GM23338 (cell line): ENCODE measurements around the gene PLXNC1. TPM values are rescaled to one million over a fixed set of nuclear protein-coding genes. Genes with fewer than 3 reads are reported as not detected.

Source experiments
- ATAC-seq: fragments of 200-7000 bp; cut with Tn5 transposase; 3 replicates; pipeline ENCODE4 v1.9.1; 2020
- DNase-seq: peaks from one replicate; pipeline ENCODE4 v3.0.0-alpha.2; 2015; ENCODE audit warnings: low spot score
- H2AFZ ChIP-seq: fragments of 200-600 bp; sonication (generic); 2 replicates; pipeline ENCODE4 v1.8.0; 2016; ENCODE audit warnings: antibody characterized with exemption, mild to moderate bottlenecking, moderate library complexity
- H3F3A ChIP-seq: fragments of 200-600 bp; sonication (generic); replicated peaks from 2 replicates; pipeline ENCODE4 v1.8.0; 2017; ENCODE audit warnings: antibody characterized with exemption, mixed run types, low read depth
- H3K27ac ChIP-seq: fragments of 200-600 bp; sonication (generic); 2 replicates; pipeline ENCODE4 v1.6.1; 2016; ENCODE audit warnings: low read depth
- H3K27me3 ChIP-seq: fragments of 200-600 bp; sonication (generic); 2 replicates; pipeline ENCODE4 v1.8.0; 2016; ENCODE audit warnings: mild to moderate bottlenecking, mixed run types, moderate library complexity; ENCODE audit not compliant: insufficient read depth
- H3K36me3 ChIP-seq: fragments of 200-600 bp; sonication (generic); 2 replicates; pipeline ENCODE4 v1.8.0; 2016; ENCODE audit warnings: mild to moderate bottlenecking; ENCODE audit not compliant: insufficient read depth
- H3K4me1 ChIP-seq: fragments of 200-600 bp; sonication (generic); 2 replicates; pipeline ENCODE4 v1.8.0; 2016; ENCODE audit warnings: mild to moderate bottlenecking, moderate library complexity; ENCODE audit not compliant: insufficient read depth
- H3K4me2 ChIP-seq: fragments of 200-600 bp; sonication (generic); 2 replicates; pipeline ENCODE4 v1.7.1; 2017; ENCODE audit warnings: mixed run types
- H3K4me3 ChIP-seq: fragments of 200-600 bp; sonication (generic); 2 replicates; pipeline ENCODE4 v1.6.1; 2016; ENCODE audit warnings: mixed run types
- H3K79me2 ChIP-seq: fragments of 200-600 bp; sonication (generic); replicated peaks from 2 replicates; pipeline ENCODE4 v1.8.0; 2017; ENCODE audit warnings: mild to moderate bottlenecking; ENCODE audit not compliant: insufficient read depth
- H3K9me2 ChIP-seq: fragments of 200-600 bp; sonication (generic); 2 replicates; pipeline ENCODE4 v1.8.0; 2017; ENCODE audit not compliant: insufficient read depth
- H4K20me1 ChIP-seq: fragments of 200-600 bp; sonication (generic); replicated peaks from 2 replicates; pipeline ENCODE4 v1.8.0; 2017; ENCODE audit warnings: mild to moderate bottlenecking; ENCODE audit not compliant: insufficient read depth
- H3K27ac Mint-ChIP-seq: 2 replicates; pipeline ENCODE4 v1.8.0; 2020; ENCODE audit warnings: inconsistent platforms, mild to moderate bottlenecking, moderate library complexity, mixed read lengths
- H3K27me3 Mint-ChIP-seq: 3 replicates; pipeline ENCODE4 v1.8.0; 2022; ENCODE audit warnings: low read depth, mild to moderate bottlenecking, moderate library complexity, mixed read lengths, inconsistent platforms; ENCODE audit not compliant: insufficient read depth, poor library complexity
- H3K36me3 Mint-ChIP-seq: 3 replicates; pipeline ENCODE4 v1.8.0; 2021; ENCODE audit warnings: low read depth, mild to moderate bottlenecking, inconsistent platforms, moderate library complexity, mixed read lengths
- H3K4me1 Mint-ChIP-seq: 3 replicates; pipeline ENCODE4 v1.8.0; 2020; ENCODE audit warnings: mild to moderate bottlenecking, inconsistent platforms, mixed read lengths
- H3K4me3 Mint-ChIP-seq: 3 replicates; pipeline ENCODE4 v1.8.0; 2021; ENCODE audit warnings: moderate library complexity, mild to moderate bottlenecking, inconsistent platforms, mixed read lengths
- H3K9me3 Mint-ChIP-seq: 3 replicates; pipeline ENCODE4 v1.8.0; 2020; ENCODE audit warnings: moderate library complexity, mild to moderate bottlenecking, inconsistent platforms, mixed read lengths
- CREB1 ChIP-seq: fragments of 250-450 bp; sonication (Bioruptor Pico); IDR thresholded peaks from 2 replicates; pipeline ENCODE4 v1.5.0; 2020; ENCODE audit warnings: low read depth, mild to moderate bottlenecking, moderate library complexity
- EZH2phosphoT487 ChIP-seq: fragments of 200-600 bp; sonication (generic); IDR thresholded peaks from one replicate; pipeline ENCODE4 v1.8.1; 2018; ENCODE audit warnings: antibody characterized with exemption; ENCODE audit not compliant: unreplicated experiment
- NANOG ChIP-seq: IDR thresholded peaks from 2 replicates; pipeline ENCODE4 v1.6.1; 2016; ENCODE audit warnings: antibody characterized with exemption, borderline replicate concordance
- ZNF114 ChIP-seq: fragments of 250-450 bp; sonication (Bioruptor Pico); IDR thresholded peaks from 2 replicates; pipeline ENCODE4 v1.5.0; 2020; ENCODE audit warnings: mild to moderate bottlenecking, moderate library complexity
- polyA plus RNA-seq: library from polyadenylated mRNA; unstranded; fragments of >200 nt; fragmentation: Nextera tagmentation; extraction: Ambion mirVana; gene quantifications from 2 replicates; pipeline ENCODE4 v1.2.1, GENCODE V29; 2016
- total RNA-seq: library from RNA; depleted of rRNA; stranded (reverse); fragments of >200 nt; shearing (Covaris generic); gene quantifications from 2 replicates; pipeline ENCODE4 v1.2.3, GENCODE V29; 2014
- TF ChIP-seq, protein P1 (sequence below), 2 experiments: fragments of 200-600 bp in 1 of 2; sonication (generic) in 1 of 2; conservative IDR thresholded peaks; 2 replicates each; pipeline versions ENCODE4 v1.5.1 to v1.6.1; 2016 to 2017; ENCODE audit warnings: antibody characterized with exemption in 2 of 2, low read depth in 2 of 2, mild to moderate bottlenecking in 2 of 2, moderate library complexity in 1 of 2
- TF ChIP-seq, protein P2 (sequence below): fragments of 250-450 bp; sonication (Bioruptor Pico); IDR thresholded peaks from 2 replicates; pipeline ENCODE4 v1.5.0; 2020; ENCODE audit warnings: mild to moderate bottlenecking, moderate library complexity

The PLXNC1 gene
- total and polyA plus RNA-seq, 2 experiments from 2014 or later = 1.9 to 6.5 TPM

DNA sequence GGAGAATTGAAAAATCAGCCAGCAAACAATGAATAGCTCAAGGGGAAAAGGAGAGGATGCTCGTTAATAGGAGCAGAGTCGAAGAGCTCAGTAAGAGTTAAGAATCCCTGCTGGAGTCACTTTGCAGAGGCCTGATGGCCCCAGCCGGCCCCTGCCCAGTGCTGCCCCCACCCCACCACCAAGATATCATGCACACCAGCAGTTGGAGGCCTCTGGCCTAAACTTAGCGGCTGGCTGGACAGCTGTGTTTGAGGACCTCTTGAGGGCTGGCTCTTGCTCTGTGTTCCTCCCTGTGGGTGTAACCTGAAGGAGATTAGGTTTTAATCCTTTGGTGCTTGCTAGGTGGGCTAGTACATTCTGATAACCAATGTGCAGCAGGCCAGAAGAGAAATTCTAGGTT is 142.0 kb downstream of the PLXNC1 start:
- Histone ChIP-seq H3K4me2 (no peak overlapping the region), H3F3A (no peaks in the 10 kb centered on the region), H3K36me3 (no peaks in the 10 kb centered on the region), H3K9me2 (peaks cover 2% of the 10 kb centered on the region; the same call in 1 of the 2 replicates), H4K20me1 (no peaks in the 10 kb centered on the region), H3K27ac (no peak overlapping the region), H3K79me2 (no peaks in the 10 kb centered on the region), H3K4me3 (no peak overlapping the region), H3K27me3 (no peaks in the 10 kb centered on the region), H3K4me1 (peaks cover 33% of the 10 kb centered on the region), H2AFZ (no peak overlapping the region)
- TF ChIP-seq, protein P1, sequence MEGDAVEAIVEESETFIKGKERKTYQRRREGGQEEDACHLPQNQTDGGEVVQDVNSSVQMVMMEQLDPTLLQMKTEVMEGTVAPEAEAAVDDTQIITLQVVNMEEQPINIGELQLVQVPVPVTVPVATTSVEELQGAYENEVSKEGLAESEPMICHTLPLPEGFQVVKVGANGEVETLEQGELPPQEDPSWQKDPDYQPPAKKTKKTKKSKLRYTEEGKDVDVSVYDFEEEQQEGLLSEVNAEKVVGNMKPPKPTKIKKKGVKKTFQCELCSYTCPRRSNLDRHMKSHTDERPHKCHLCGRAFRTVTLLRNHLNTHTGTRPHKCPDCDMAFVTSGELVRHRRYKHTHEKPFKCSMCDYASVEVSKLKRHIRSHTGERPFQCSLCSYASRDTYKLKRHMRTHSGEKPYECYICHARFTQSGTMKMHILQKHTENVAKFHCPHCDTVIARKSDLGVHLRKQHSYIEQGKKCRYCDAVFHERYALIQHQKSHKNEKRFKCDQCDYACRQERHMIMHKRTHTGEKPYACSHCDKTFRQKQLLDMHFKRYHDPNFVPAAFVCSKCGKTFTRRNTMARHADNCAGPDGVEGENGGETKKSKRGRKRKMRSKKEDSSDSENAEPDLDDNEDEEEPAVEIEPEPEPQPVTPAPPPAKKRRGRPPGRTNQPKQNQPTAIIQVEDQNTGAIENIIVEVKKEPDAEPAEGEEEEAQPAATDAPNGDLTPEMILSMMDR (conservative IDR thresholded peaks at IDR 0.05; ENCODE audit: low read depth in 2 of 2) = peak in 1 of 2 experiments; percentile 23; a peak in 1 of 4 replicates
- no peak for TF ChIP-seq CREB1 (CRISPR knock-in tag)
- TF ChIP-seq NANOG = no peak
- ATAC-seq = peak; percentile 34
- no peak overlapping the region for H3K27ac Mint-ChIP-seq
- H3K36me3 Mint-ChIP-seq = no peaks in the 10 kb centered on the region
- no peak overlapping the region for H3K4me3 Mint-ChIP-seq
- H3K27me3 Mint-ChIP-seq = peaks cover 8% of the 10 kb centered on the region
- H3K4me1 Mint-ChIP-seq = peaks cover 44% of the 10 kb centered on the region
- no peak for DNase-seq
- H3K9me3 Mint-ChIP-seq = no peaks in the 10 kb centered on the region

DNA sequence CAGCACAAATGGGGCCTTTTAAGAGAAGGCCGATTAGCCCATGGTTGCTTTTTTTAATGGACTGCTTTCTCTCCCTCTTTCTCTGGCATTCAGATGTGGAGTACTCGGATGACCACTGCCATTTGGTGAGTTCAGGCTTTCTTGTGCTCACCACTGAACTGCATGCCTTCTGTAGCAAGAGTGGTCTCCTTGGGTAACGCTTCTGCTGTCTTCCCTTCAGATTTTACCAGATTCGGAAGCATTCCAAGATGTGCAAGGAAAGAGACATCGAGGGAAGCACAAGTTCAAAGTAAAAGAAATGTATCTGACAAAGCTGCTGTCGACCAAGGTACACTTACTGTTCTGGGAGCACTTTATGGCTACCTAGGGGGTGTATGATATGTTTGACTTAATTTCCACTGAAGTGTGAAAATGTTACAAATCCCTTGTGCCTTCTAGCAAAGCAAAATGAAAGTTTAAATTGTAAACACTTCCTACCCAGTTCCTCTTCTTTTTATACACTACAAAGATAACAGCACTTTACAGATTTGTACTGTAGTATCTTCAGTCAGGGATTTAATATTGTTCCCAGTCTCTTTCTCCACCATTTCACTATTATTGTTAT is 148.8 kb downstream of the PLXNC1 start:
- Histone ChIP-seq H4K20me1 (no peaks in the 10 kb centered on the region), H3K4me3 (no peak overlapping the region), H3K27me3 (no peaks in the 10 kb centered on the region), H3F3A (no peaks in the 10 kb centered on the region), H3K79me2 (no peaks in the 10 kb centered on the region), H3K4me1 (no peaks in the 10 kb centered on the region), H3K9me2 (peaks cover 6% of the 10 kb centered on the region; the same call in 1 of the 2 replicates), H3K36me3 (peaks cover 5% of the 10 kb centered on the region; the same call in 1 of the 2 replicates), H3K27ac (no peak overlapping the region), H3K4me2 (no peak overlapping the region), H2AFZ (no peak overlapping the region)
- Mint-ChIP-seq H3K27ac (no peak overlapping the region), H3K36me3 (peaks cover 21% of the 10 kb centered on the region), H3K4me1 (peaks cover 6% of the 10 kb centered on the region), H3K27me3 (no peaks in the 10 kb centered on the region), H3K9me3 (no peaks in the 10 kb centered on the region), H3K4me3 (no peak overlapping the region)
- no peak for DNase-seq
- no peak for ATAC-seq
- no peak for TF ChIP-seq EZH2phosphoT487
- no peak for TF ChIP-seq NANOG

DNA sequence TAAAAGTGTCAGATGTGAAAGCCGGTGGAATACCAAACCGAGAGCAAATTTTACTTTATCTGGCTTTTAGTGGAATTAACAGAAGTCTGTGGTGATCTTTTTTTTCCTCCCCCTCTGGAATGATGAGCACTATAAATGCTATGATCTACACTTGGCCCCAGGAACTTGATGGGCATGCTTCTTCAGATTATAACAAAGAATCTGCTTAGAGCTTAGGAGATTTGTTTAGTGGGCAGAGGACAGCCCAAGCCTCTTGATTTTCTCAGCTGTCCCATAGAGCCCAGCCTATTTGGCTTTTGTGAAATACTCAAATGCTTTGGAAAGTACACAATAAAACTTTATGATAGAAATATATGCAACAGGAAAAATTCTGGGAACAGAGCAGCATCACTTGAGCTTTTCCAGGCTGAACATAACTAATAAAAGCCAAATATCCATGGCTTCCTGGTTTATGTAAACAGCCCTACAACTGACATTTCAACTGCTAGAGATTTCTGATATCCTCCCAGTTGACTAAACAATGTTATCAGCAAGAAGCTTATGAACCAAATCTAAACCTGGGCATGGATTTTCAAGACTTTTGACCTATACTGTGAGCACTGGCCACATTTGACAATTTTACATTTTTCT is 149.6 kb downstream of the PLXNC1 start:
- Histone ChIP-seq H3K9me2 (peaks cover 6% of the 10 kb centered on the region; the same call in 1 of the 2 replicates), H3F3A (no peaks in the 10 kb centered on the region), H3K4me1 (no peaks in the 10 kb centered on the region; the same call in 1 of the 2 replicates), H3K4me2 (no peak overlapping the region), H2AFZ (no peak overlapping the region), H4K20me1 (no peaks in the 10 kb centered on the region), H3K4me3 (no peak overlapping the region), H3K79me2 (no peaks in the 10 kb centered on the region), H3K36me3 (peaks cover 5% of the 10 kb centered on the region; the same call in 1 of the 2 replicates), H3K27ac (no peak overlapping the region), H3K27me3 (no peaks in the 10 kb centered on the region)
- no peak for DNase-seq
- Mint-ChIP-seq H3K27me3 (no peaks in the 10 kb centered on the region), H3K4me3 (no peak overlapping the region), H3K27ac (no peak overlapping the region), H3K9me3 (no peaks in the 10 kb centered on the region), H3K4me1 (peaks cover 7% of the 10 kb centered on the region), H3K36me3 (peaks cover 26% of the 10 kb centered on the region)
- ATAC-seq = no peak
- no peak for TF ChIP-seq EZH2phosphoT487
- TF ChIP-seq, protein P2, sequence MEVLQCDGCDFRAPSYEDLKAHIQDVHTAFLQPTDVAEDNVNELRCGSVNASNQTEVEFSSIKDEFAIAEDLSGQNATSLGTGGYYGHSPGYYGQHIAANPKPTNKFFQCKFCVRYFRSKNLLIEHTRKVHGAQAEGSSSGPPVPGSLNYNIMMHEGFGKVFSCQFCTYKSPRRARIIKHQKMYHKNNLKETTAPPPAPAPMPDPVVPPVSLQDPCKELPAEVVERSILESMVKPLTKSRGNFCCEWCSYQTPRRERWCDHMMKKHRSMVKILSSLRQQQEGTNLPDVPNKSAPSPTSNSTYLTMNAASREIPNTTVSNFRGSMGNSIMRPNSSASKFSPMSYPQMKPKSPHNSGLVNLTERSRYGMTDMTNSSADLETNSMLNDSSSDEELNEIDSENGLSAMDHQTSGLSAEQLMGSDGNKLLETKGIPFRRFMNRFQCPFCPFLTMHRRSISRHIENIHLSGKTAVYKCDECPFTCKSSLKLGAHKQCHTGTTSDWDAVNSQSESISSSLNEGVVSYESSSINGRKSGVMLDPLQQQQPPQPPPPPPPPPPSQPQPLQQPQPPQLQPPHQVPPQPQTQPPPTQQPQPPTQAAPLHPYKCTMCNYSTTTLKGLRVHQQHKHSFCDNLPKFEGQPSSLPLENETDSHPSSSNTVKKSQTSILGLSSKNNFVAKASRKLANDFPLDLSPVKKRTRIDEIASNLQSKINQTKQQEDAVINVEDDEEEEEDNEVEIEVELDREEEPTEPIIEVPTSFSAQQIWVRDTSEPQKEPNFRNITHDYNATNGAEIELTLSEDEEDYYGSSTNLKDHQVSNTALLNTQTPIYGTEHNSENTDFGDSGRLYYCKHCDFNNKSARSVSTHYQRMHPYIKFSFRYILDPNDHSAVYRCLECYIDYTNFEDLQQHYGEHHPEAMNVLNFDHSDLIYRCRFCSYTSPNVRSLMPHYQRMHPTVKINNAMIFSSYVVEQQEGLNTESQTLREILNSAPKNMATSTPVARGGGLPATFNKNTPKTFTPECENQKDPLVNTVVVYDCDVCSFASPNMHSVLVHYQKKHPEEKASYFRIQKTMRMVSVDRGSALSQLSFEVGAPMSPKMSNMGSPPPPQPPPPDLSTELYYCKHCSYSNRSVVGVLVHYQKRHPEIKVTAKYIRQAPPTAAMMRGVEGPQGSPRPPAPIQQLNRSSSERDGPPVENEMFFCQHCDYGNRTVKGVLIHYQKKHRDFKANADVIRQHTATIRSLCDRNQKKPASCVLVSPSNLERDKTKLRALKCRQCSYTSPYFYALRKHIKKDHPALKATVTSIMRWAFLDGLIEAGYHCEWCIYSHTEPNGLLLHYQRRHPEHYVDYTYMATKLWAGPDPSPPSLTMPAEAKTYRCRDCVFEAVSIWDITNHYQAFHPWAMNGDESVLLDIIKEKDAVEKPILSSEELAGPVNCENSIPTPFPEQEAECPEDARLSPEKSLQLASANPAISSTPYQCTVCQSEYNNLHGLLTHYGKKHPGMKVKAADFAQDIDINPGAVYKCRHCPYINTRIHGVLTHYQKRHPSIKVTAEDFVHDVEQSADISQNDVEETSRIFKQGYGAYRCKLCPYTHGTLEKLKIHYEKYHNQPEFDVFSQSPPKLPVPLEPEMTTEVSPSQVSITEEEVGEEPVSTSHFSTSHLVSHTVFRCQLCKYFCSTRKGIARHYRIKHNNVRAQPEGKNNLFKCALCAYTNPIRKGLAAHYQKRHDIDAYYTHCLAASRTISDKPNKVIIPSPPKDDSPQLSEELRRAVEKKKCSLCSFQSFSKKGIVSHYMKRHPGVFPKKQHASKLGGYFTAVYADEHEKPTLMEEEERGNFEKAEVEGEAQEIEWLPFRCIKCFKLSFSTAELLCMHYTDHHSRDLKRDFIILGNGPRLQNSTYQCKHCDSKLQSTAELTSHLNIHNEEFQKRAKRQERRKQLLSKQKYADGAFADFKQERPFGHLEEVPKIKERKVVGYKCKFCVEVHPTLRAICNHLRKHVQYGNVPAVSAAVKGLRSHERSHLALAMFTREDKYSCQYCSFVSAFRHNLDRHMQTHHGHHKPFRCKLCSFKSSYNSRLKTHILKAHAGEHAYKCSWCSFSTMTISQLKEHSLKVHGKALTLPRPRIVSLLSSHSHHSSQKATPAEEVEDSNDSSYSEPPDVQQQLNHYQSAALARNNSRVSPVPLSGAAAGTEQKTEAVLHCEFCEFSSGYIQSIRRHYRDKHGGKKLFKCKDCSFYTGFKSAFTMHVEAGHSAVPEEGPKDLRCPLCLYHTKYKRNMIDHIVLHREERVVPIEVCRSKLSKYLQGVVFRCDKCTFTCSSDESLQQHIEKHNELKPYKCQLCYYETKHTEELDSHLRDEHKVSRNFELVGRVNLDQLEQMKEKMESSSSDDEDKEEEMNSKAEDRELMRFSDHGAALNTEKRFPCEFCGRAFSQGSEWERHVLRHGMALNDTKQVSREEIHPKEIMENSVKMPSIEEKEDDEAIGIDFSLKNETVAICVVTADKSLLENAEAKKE (CRISPR knock-in tag) = no peak
- TF ChIP-seq ZNF114 (CRISPR knock-in tag) = no peak
